HEK293 (cell line): Measurements from ENCODE around the gene OR52K1.

Source experiments
- CTCF ChIA-PET: fragments of 350-600 bp; formaldehyde crosslinking; extraction: SDS; loops from one replicate; lab custom pipeline; 2021; ENCODE audit warnings: antibody characterized with exemption; lab: Yijun Ruan, JAX
- POLR2A ChIA-PET: fragments of 300-600 bp; formaldehyde crosslinking; extraction: SDS; loops from one replicate; lab custom pipeline; 2020; ENCODE audit warnings: antibody characterized with exemption, inconsistent platforms; lab: Yijun Ruan, JAX
- H3K27ac ChIP-seq: fragments of 200-500 bp; sonication (Bioruptor generic); 2 replicates; pipeline ENCODE4 v1.5.1; 2014; ENCODE audit warnings: low read depth, low read length, control low read depth, inconsistent platforms; ENCODE audit errors: extremely low read depth
- H3K36me3 ChIP-seq, 2 experiments: fragments of 200-500 bp in 1 of 2; sonication (Bioruptor generic) in 1 of 2; 1 replicate in 1 of 2; 2 replicates in 1 of 2; pipeline ENCODE4 v1.5.1; 2014 to 2017; ENCODE audit warnings: inconsistent platforms in 2 of 2, low read length in 2 of 2; ENCODE audit not compliant: control insufficient read depth in 2 of 2, insufficient read depth in 1 of 2
- H3K4me1 ChIP-seq: fragments of 200-500 bp; sonication (Bioruptor generic); 2 replicates; pipeline ENCODE4 v1.5.1; 2014; ENCODE audit warnings: mild to moderate bottlenecking, low read length, inconsistent platforms; ENCODE audit not compliant: control insufficient read depth, insufficient read depth
- H3K4me3 ChIP-seq: 2 replicates; pipeline ENCODE4 v1.5.1; 2011; ENCODE audit warnings: low read depth, mild to moderate bottlenecking, control low read depth, low read length, moderate library complexity
- H3K9me3 ChIP-seq: fragments of 200-500 bp; sonication (Bioruptor generic); 2 replicates; pipeline ENCODE4 v1.5.1; 2014; ENCODE audit warnings: low read depth, low read length, inconsistent platforms; ENCODE audit not compliant: control insufficient read depth, insufficient read depth
- ATF2 ChIP-seq: fragments of 450-650 bp; formaldehyde crosslinking; IDR thresholded peaks from 2 replicates; pipeline ENCODE4 v1.5.1; 2016; ENCODE audit warnings: missing biosample characterization, missing genetic modification characterization, low read depth
- FEZF1 ChIP-seq: fragments of 450-650 bp; formaldehyde crosslinking; IDR thresholded peaks from 2 replicates; pipeline ENCODE4 v1.5.1; 2016; ENCODE audit warnings: missing biosample characterization, missing genetic modification characterization
- HOXC10 ChIP-seq: sonication (generic); formaldehyde crosslinking; IDR thresholded peaks from 2 replicates; pipeline ENCODE4 v1.8.1; 2023; ENCODE audit warnings: mild to moderate bottlenecking, missing genetic modification reagents
- IKZF3 ChIP-seq: fragments of 450-650 bp; IDR thresholded peaks from 2 replicates; pipeline ENCODE4 v1.5.0; 2018; ENCODE audit warnings: missing biosample characterization, mild to moderate bottlenecking, missing genetic modification characterization, moderate library complexity
- MEIS1 ChIP-seq: sonication (generic); formaldehyde crosslinking; IDR thresholded peaks from 2 replicates; pipeline ENCODE4 v1.8.1; 2022; ENCODE audit warnings: missing genetic modification reagents, mild to moderate bottlenecking, borderline replicate concordance
- SP7 ChIP-seq: fragments of 450-650 bp; formaldehyde crosslinking; IDR thresholded peaks from 2 replicates; pipeline ENCODE4 v1.5.1; 2016; ENCODE audit warnings: missing biosample characterization, missing genetic modification characterization
- ZBTB1 ChIP-seq: fragments of 450-650 bp; formaldehyde crosslinking; IDR thresholded peaks from 2 replicates; pipeline ENCODE4 v1.5.1; 2016; ENCODE audit warnings: missing biosample characterization, missing genetic modification characterization
- ZBTB48 ChIP-seq: fragments of 450-650 bp; formaldehyde crosslinking; IDR thresholded peaks from 2 replicates; pipeline ENCODE4 v1.5.1; 2016; ENCODE audit warnings: missing biosample characterization, missing genetic modification characterization
- ZNF121 ChIP-seq: fragments of 450-650 bp; formaldehyde crosslinking; IDR thresholded peaks from 2 replicates; pipeline ENCODE4 v1.5.1; 2016; ENCODE audit warnings: missing biosample characterization, missing genetic modification characterization
- ZNF148 ChIP-seq: fragments of 450-650 bp; formaldehyde crosslinking; IDR thresholded peaks from 2 replicates; pipeline ENCODE4 v1.5.0; 2017; ENCODE audit warnings: missing biosample characterization, missing genetic modification characterization, borderline replicate concordance
- ZNF16 ChIP-seq: fragments of 450-650 bp; formaldehyde crosslinking; IDR thresholded peaks from 2 replicates; pipeline ENCODE4 v1.5.1; 2016; ENCODE audit warnings: low read depth, missing biosample characterization, missing genetic modification characterization
- ZNF2 ChIP-seq: fragments of 450-650 bp; formaldehyde crosslinking; IDR thresholded peaks from 2 replicates; pipeline ENCODE4 v1.5.1; 2016; ENCODE audit warnings: missing biosample characterization, missing genetic modification characterization
- ZNF214 ChIP-seq: fragments of 450-650 bp; formaldehyde crosslinking; IDR thresholded peaks from 2 replicates; pipeline ENCODE4 v1.5.1; 2017; ENCODE audit warnings: missing biosample characterization, mild to moderate bottlenecking, missing genetic modification characterization, borderline replicate concordance
- ZNF302 ChIP-seq: fragments of 450-650 bp; formaldehyde crosslinking; IDR thresholded peaks from 2 replicates; pipeline ENCODE4 v1.5.1; 2016; ENCODE audit warnings: missing biosample characterization, missing genetic modification characterization, low read depth
- ZNF335 ChIP-seq: fragments of 450-650 bp; formaldehyde crosslinking; conservative IDR thresholded peaks from 2 replicates; pipeline ENCODE4 v1.5.1; 2016; ENCODE audit warnings: missing biosample characterization, missing genetic modification characterization
- ZNF350 ChIP-seq: fragments of 450-650 bp; formaldehyde crosslinking; IDR thresholded peaks from 2 replicates; pipeline ENCODE4 v1.5.0; 2017; ENCODE audit warnings: missing biosample characterization, mild to moderate bottlenecking, missing genetic modification characterization
- ZNF426 ChIP-seq: fragments of 450-650 bp; formaldehyde crosslinking; IDR thresholded peaks from 2 replicates; pipeline ENCODE4 v1.5.1; 2017; ENCODE audit warnings: missing biosample characterization, missing genetic modification characterization, mild to moderate bottlenecking, inconsistent platforms, moderate library complexity
- ZNF449 ChIP-seq: fragments of 450-650 bp; formaldehyde crosslinking; IDR thresholded peaks from 2 replicates; pipeline ENCODE4 v1.5.1; 2017; ENCODE audit warnings: missing biosample characterization, mild to moderate bottlenecking, missing genetic modification characterization, moderate library complexity
- ZNF48 ChIP-seq: fragments of 450-650 bp; formaldehyde crosslinking; IDR thresholded peaks from 2 replicates; pipeline ENCODE4 v1.5.1; 2016; ENCODE audit warnings: missing biosample characterization, missing genetic modification characterization
- ZNF548 ChIP-seq: fragments of 450-650 bp; formaldehyde crosslinking; IDR thresholded peaks from 2 replicates; pipeline ENCODE4 v1.5.1; 2016; ENCODE audit warnings: missing biosample characterization, missing genetic modification characterization
- ZNF560 ChIP-seq: fragments of 450-650 bp; formaldehyde crosslinking; IDR thresholded peaks from 2 replicates; pipeline ENCODE4 v1.5.1; 2017; ENCODE audit warnings: missing biosample characterization, missing genetic modification characterization, borderline replicate concordance
- ZNF580 ChIP-seq: fragments of 450-650 bp; formaldehyde crosslinking; IDR thresholded peaks from 2 replicates; pipeline ENCODE4 v1.5.1; 2016; ENCODE audit warnings: missing biosample characterization, missing genetic modification characterization
- ZNF585B ChIP-seq: fragments of 450-650 bp; formaldehyde crosslinking; IDR thresholded peaks from 2 replicates; pipeline ENCODE4 v1.5.1; 2016; ENCODE audit warnings: missing biosample characterization, missing genetic modification characterization
- ZNF701 ChIP-seq: fragments of 450-650 bp; formaldehyde crosslinking; IDR thresholded peaks from 2 replicates; pipeline ENCODE4 v1.5.1; 2016; ENCODE audit warnings: missing biosample characterization, missing genetic modification characterization
- ZNF791 ChIP-seq: fragments of 450-650 bp; formaldehyde crosslinking; IDR thresholded peaks from 2 replicates; pipeline ENCODE4 v1.5.1; 2016; ENCODE audit warnings: missing biosample characterization, missing genetic modification characterization

The OR52K1 gene

GRCh38 chr11:4495986-4496385 is 13.5 kb downstream of the OR52K1 start:
- Histone ChIP-seq H3K27ac (no peak overlapping the region), H3K4me3 (no peak overlapping the region), H3K4me1 (no peaks in the 10 kb centered on the region), H3K9me3 (no peaks in the 10 kb centered on the region), H3K36me3 (no peaks in the 10 kb centered on the region)
- TF ChIP-seq SP7 (tag by site-specific recombination): no peak
- TF ChIP-seq IKZF3: no peak
- no peak for TF ChIP-seq ZNF121 (tag by site-specific recombination)
- no peak for TF ChIP-seq ZNF426 (tag by site-specific recombination)
- no peak for TF ChIP-seq ZNF580 (tag by site-specific recombination)
- TF ChIP-seq FEZF1 (tag by site-specific recombination): no peak
- no peak for TF ChIP-seq ZNF560 (tag by site-specific recombination)
- no peak for TF ChIP-seq ATF2
- TF ChIP-seq HOXC10: no peak
- TF ChIP-seq ZBTB1 (tag by site-specific recombination): no peak
- POLR2A ChIA-PET: no interaction called here
- CTCF ChIA-PET: interaction anchor here (5.8 kb wide), 1 partner anchor 309 kb away, joined by 87 read pairs; no protein-coding TSS in a partner anchor

- H3K9me3 ChIP-seq: no peaks in the 10 kb centered on the region
- H3K4me3 ChIP-seq: no peak overlapping the region
- POLR2A ChIA-PET: no interaction called here
- no peaks in the 10 kb centered on the region for H3K36me3 ChIP-seq
- TF ChIP-seq ZNF302 (no peak), ZNF121 (tag by site-specific recombination) (no peak), ZNF791 (no peak), ZNF214 (tag by site-specific recombination) (no peak), ZNF560 (tag by site-specific recombination) (no peak), ZNF148 (tag by site-specific recombination) (no peak), ZNF335 (tag by site-specific recombination) (no peak), ZNF350 (tag by site-specific recombination) (no peak), ZNF2 (tag by site-specific recombination) (no peak), ZNF48 (tag by site-specific recombination) (no peak), ZNF426 (tag by site-specific recombination) (no peak), ZNF701 (tag by site-specific recombination) (no peak), ZNF548 (tag by site-specific recombination) (no peak), ZNF449 (tag by site-specific recombination) (no peak), ZNF580 (tag by site-specific recombination) (no peak), ZNF585B (tag by site-specific recombination) (no peak), MEIS1 (CRISPR knock-in tag) (no peak), ZBTB48 (no peak), ZNF16 (tag by site-specific recombination) (no peak)
- TF ChIP-seq, all 188 proteins: peak for 0
- CTCF ChIA-PET: interaction anchor here (5.8 kb wide), 1 partner anchor 310 kb away, joined by 87 read pairs; no protein-coding TSS in a partner anchor
- no peak overlapping the region for H3K27ac ChIP-seq
- no peaks in the 10 kb centered on the region for H3K4me1 ChIP-seq
These were observed 14.3 kb downstream of the OR52K1 start for GRCh38 chr11:4496557-4497248.
